Suprapubic skin (tissue), 4 donors: ENCODE results near the gene YIPF4.

Experiments
- POLR2A ChIP-seq, 2 donors: fragments of 450-650 bp; IDR thresholded peaks; one replicate each; pipeline ENCODE4 v1.6.1; 2017; ENCODE audit warnings: antibody characterized with exemption in 2 of 2, mild to moderate bottlenecking in 2 of 2, moderate library complexity in 2 of 2
- POLR2AphosphoS5 ChIP-seq, 3 donors: sonication (generic); formaldehyde crosslinking; IDR thresholded peaks; one replicate each; pipeline ENCODE4 v1.6.1; 2017; ENCODE audit warnings: antibody characterized with exemption in 3 of 3
- TF ChIP-seq, protein P1 (sequence below), 2 donors: fragments of 200-600 bp in 1 of 2; fragments of 450-650 bp in 1 of 2; sonication (generic) in 1 of 2; IDR thresholded peaks; one replicate each; pipeline ENCODE4 v1.5.1; 2016 to 2019; ENCODE audit warnings: antibody characterized with exemption in 2 of 2, mild to moderate bottlenecking in 1 of 2, moderate library complexity in 1 of 2

- TF ChIP-seq, protein P1, sequence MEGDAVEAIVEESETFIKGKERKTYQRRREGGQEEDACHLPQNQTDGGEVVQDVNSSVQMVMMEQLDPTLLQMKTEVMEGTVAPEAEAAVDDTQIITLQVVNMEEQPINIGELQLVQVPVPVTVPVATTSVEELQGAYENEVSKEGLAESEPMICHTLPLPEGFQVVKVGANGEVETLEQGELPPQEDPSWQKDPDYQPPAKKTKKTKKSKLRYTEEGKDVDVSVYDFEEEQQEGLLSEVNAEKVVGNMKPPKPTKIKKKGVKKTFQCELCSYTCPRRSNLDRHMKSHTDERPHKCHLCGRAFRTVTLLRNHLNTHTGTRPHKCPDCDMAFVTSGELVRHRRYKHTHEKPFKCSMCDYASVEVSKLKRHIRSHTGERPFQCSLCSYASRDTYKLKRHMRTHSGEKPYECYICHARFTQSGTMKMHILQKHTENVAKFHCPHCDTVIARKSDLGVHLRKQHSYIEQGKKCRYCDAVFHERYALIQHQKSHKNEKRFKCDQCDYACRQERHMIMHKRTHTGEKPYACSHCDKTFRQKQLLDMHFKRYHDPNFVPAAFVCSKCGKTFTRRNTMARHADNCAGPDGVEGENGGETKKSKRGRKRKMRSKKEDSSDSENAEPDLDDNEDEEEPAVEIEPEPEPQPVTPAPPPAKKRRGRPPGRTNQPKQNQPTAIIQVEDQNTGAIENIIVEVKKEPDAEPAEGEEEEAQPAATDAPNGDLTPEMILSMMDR (IDR thresholded peaks at IDR 0.05) = no peak
- TF ChIP-seq POLR2A (IDR thresholded peaks at IDR 0.05) (no peak), POLR2AphosphoS5 (IDR thresholded peaks at IDR 0.05) (no peak)
Observed at GRCh38 chr2:32274289-32274688, 3.4 kb upstream of the YIPF4 start.
